Measurements from ENCODE around the gene SMCP. TPM values are rescaled to one million over a fixed set of nuclear protein-coding genes. Genes with fewer than 3 reads are reported as not detected.

The SMCP gene
- total RNA-seq, 4 donors from 2014 or later = not detected

DNA sequence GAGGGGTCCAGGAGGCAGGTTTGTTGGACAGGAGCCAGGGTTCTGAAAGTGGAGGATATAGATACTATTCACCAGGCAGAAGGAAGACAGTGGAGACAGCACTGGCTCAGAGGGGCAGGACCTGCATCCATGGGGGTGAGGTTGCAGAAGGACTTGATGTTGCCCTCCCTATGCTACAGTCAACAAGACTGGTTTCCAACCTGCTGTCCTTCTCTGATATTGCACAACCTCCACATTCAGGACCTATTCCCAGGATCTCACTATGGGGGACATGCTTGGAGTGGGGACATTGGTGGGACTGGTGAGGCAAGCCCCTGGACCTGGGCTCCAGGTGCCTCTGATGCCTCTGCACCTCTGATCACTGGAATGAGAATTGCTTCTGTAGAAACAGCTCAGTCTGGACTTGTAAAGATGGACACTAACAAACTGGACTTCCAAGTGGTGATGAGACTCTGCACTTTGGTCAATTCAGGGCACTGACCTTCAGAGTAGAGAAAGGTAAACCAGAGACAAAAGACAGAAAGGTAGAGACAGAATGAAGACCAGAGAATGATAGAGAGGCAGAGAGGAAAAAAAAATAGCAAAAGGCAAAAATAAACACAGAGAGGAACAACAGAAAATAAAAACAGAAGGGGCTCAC is 1.6 kb downstream of the SMCP start:
- H3K4me1 ChIP-seq = no peaks in the 10 kb centered on the region
- DNase-seq = no peak
- no peak for TF ChIP-seq POLR2A (IDR thresholded peaks at IDR 0.05)
- no peak for TF ChIP-seq CTCF (IDR thresholded peaks at IDR 0.05 in 4 of 5, conservative IDR thresholded peaks at IDR 0.05 in 1 of 5)
- H3K27ac ChIP-seq = no peak overlapping the region
- no peaks in the 10 kb centered on the region for H3K27me3 ChIP-seq
- no peaks in the 10 kb centered on the region for H3K36me3 ChIP-seq
- no peak overlapping the region for H3K4me3 ChIP-seq
- in situ Hi-C loops (cut with MboI; ENCODE audit: low sequenced_read_pairs in 4 of 4) (no loop called here), intact Hi-C loops (cut with DNase I; ENCODE audit: low total_unique reads) (no loop called here)
- no peaks in the 10 kb centered on the region for H3K9me3 ChIP-seq
- no peak for ATAC-seq

- ATAC-seq = no peak
These were observed 2.2 kb downstream of the SMCP start for GRCh38 chr1:152880316-152880715.

DNA sequence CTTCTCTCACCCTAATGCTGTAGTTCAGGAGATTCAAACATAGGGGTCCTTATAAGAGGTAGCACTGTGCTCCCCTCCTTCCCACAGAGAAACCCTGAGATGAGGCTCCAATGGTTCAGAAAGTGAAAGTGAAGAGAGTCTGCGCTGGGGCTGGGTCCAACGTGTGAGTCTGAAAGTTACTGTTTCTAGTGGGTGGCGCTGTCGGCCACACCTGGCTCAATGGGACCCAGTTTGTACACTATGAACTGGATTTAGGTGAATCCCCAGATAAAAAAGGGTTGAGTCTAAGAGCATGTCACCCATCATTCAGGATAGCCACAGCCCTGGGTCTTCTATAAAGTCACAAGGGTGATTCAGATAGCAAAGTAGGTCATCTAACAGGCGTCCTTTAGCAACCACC is 2.8 kb downstream of the SMCP start:
- in situ Hi-C loops (cut with MboI; ENCODE audit: low sequenced_read_pairs in 4 of 4) (no loop called here), intact Hi-C loops (cut with DNase I; ENCODE audit: low total_unique reads) (no loop called here)
- Histone ChIP-seq H3K9me3 (no peaks in the 10 kb centered on the region), H3K4me3 (no peak overlapping the region), H3K4me1 (no peaks in the 10 kb centered on the region), H3K27me3 (no peaks in the 10 kb centered on the region), H3K36me3 (no peaks in the 10 kb centered on the region), H3K27ac (no peak overlapping the region)
- DNase-seq = no peak
- no peak for TF ChIP-seq CTCF (IDR thresholded peaks at IDR 0.05 in 4 of 5, conservative IDR thresholded peaks at IDR 0.05 in 1 of 5)
- no peak for ATAC-seq

More at GRCh38 chr1:152880316-152880715, 2.2 kb downstream of the SMCP start:
- Histone ChIP-seq H3K27ac (no peak overlapping the region), H3K4me3 (no peak overlapping the region), H3K9me3 (no peaks in the 10 kb centered on the region), H3K36me3 (no peaks in the 10 kb centered on the region), H3K4me1 (no peaks in the 10 kb centered on the region), H3K27me3 (no peaks in the 10 kb centered on the region)
- no peak for TF ChIP-seq POLR2A (IDR thresholded peaks at IDR 0.05)
- no peak for TF ChIP-seq CTCF (IDR thresholded peaks at IDR 0.05 in 4 of 5, conservative IDR thresholded peaks at IDR 0.05 in 1 of 5)
- DNase-seq = no peak
- in situ Hi-C loops (cut with MboI; ENCODE audit: low sequenced_read_pairs in 4 of 4) (no loop called here), intact Hi-C loops (cut with DNase I; ENCODE audit: low total_unique reads) (no loop called here)

DNA sequence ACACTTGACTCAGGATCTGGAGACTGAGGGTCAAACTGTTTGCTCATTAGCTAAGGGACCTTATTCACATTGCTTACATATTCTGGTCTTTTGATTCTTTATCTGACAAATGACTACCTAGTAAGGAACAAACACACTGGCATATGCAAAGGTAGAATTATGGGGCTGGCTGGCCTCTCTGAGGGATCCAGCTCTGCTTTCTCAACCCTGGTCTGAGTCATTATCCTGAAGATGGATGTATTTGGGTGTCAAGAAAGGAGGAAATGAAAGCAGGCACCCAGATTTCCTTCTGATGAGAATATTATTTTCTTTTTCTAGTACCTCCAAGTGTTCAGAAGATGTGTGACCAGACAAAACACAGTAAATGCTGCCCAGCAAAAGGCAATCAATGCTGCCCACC is 6.0 kb downstream of the SMCP start:
- in situ Hi-C loops (cut with MboI; ENCODE audit: low sequenced_read_pairs in 4 of 4) (no loop called here), intact Hi-C loops (cut with DNase I; ENCODE audit: low total_unique reads) (no loop called here)
- Histone ChIP-seq H3K9me3 (no peaks in the 10 kb centered on the region), H3K27ac (no peak overlapping the region), H3K4me1 (no peaks in the 10 kb centered on the region), H3K27me3 (no peaks in the 10 kb centered on the region), H3K36me3 (no peaks in the 10 kb centered on the region), H3K4me3 (no peak overlapping the region)
- ATAC-seq = no peak
- no peak for DNase-seq
- no peak for TF ChIP-seq POLR2A (IDR thresholded peaks at IDR 0.05)
- TF ChIP-seq CTCF (IDR thresholded peaks at IDR 0.05 in 4 of 5, conservative IDR thresholded peaks at IDR 0.05 in 1 of 5) = no peak

DNA sequence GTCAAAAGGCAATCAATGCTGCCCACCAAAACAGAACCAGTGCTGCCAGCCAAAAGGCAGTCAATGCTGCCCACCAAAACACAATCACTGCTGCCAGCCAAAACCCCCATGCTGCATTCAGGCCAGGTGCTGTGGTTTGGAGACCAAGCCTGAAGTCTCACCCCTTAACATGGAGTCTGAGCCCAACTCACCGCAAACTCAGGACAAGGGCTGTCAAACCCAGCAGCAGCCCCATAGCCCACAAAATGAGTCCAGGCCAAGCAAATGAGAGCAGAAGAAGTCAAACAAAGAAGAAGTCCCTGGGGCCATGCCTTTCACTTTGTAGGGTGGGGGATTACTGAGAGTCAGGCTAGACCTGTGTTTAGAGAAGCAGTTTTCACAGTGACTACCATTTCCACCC is 6.4 kb downstream of the SMCP start:
- Histone ChIP-seq H3K27ac (no peak overlapping the region), H3K27me3 (no peaks in the 10 kb centered on the region), H3K36me3 (no peaks in the 10 kb centered on the region), H3K9me3 (no peaks in the 10 kb centered on the region), H3K4me3 (no peak overlapping the region), H3K4me1 (no peaks in the 10 kb centered on the region)
- in situ Hi-C loops (cut with MboI; ENCODE audit: low sequenced_read_pairs in 4 of 4) = no loop called here
- ATAC-seq (no peak), DNase-seq (no peak)
- intact Hi-C loops (cut with DNase I; ENCODE audit: low total_unique reads) = no loop called here
- TF ChIP-seq POLR2A (IDR thresholded peaks at IDR 0.05) (no peak), CTCF (IDR thresholded peaks at IDR 0.05 in 4 of 5, conservative IDR thresholded peaks at IDR 0.05 in 1 of 5) (no peak)

Data from gastrocnemius medialis (tissue), 4 donors.